ENCODE measurements around the gene ATAD3B.
"Not testable (repeated sequence)": the region's sequence is repeated elsewhere in the genome, so short reads cannot be mapped to it uniquely, and the experiment has no call there.

Gene ATAD3B

DNA sequence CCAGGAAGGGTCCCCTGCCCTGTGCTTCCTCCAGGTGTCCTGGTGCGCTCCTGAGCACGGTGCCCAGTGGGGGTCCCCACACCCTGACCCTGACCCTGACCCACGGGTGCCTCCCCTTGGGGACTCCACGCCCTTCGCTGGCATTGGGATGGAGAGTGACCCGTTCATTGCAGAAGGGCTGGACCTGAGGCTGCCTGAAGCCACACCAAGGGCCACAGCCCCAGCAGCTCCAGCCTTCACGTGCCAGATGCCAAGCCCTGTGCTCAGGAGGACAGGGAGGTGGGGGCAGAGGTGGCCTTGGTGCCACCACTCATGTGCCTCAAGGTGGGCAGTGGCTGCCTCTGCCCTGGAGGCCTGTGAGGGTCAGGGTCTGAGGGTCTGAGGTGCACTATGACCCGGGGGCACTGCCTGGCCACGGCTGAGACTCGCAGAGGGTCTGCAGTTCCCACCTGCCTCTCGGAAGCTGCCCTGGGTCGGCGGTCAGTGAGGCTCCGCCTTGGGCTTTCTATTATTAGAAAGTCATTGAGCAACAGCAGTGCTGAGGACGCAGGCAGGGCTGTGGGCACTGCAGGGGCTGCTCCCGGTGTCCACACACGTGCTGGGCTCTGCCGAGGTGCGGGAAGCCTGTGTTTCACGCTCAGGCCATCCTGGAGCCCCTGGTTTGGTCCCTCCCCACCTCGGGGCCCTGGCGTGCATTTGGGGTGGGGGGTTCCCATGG lies 61.8 kb downstream of the ATAD3B start:
- not testable (repeated sequence) for DNase-seq (ENCODE audit: low read depth, low spot score)

- not testable (repeated sequence) for DNase-seq (ENCODE audit: low read depth, low spot score)
Observed at GRCh38 chr1:1533894-1534291, 62.3 kb downstream of the ATAD3B start.

DNA sequence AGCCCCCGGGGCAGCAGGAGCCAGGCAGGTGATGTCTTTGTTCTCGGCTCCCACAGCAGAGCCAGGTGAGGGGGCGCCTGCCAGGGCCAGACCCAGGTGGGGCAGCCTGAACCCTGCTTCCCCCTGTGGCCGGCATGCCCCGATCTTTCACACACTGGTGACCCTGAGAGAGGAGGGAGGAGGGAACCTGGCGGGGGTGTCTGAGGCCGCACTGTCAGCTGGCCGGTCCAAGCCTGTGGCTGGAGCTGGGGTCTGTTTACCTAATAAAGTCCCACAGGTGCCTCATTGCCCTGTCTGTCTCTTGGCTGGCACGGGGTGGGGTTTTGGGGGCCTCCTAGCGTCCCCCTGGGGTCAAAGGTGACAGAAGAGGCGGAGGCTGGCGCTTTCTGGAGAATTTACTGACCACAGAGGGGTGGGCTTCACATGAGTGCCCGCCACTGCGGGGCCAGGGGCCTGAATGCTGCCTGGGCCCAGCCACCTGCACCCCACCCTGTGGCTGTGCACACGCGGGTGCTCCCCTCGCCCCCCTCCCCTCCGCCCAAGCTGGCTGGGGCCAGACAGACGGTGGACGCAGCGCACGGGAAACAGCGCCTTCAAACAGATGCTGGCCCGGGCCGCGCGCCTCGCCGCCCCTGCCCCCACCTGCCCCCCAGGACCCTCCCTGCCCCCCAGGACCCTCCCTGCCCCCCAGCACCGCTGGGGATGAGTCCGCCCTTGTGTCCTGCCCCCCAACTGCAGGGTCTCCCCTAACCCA lies 63.0 kb downstream of the ATAD3B start:
- no peak for DNase-seq (ENCODE audit: low read depth, low spot score)

DNA sequence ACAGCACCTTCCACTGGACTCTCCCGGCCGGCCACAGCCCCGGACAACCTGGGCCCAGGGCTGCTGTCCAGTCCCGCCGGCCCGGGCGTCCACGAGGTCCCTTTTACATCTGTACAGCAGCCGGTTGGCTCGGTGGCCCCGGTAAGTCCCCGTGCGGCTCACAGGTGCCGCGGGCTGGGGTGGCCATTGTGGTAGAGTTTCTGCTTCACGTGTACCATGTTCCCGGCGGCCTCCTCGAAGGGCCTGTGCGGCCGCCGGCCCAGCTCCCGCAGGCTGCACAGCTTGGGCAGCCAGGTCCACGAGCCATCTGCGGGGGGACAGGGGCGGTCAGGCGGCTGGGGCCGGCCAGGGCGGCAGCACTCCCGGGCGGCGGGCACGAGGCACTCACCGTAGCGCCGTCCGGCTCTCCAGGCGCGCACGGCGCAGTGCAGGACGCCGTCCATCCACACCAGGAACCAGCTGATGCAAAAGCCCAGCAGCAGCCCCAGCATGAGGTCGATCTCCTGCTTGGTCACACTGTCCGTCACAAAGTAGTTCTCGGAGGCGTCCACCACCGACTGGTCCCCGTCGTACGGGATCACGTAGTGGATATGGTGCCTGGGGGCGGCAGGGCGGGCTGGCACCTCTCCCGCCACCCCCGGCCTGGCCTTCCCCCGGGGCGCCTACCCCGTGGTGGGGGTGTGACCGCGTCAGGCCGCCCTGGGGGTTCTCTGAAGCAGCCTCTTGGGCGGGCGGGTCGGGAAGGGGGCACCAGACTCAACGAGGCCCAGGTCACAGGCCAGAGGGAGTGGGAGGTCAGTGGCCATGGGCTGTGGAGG lies 63.8 kb downstream of the ATAD3B start:
- DNase-seq (ENCODE audit: low read depth, low spot score), result no peak

DNA sequence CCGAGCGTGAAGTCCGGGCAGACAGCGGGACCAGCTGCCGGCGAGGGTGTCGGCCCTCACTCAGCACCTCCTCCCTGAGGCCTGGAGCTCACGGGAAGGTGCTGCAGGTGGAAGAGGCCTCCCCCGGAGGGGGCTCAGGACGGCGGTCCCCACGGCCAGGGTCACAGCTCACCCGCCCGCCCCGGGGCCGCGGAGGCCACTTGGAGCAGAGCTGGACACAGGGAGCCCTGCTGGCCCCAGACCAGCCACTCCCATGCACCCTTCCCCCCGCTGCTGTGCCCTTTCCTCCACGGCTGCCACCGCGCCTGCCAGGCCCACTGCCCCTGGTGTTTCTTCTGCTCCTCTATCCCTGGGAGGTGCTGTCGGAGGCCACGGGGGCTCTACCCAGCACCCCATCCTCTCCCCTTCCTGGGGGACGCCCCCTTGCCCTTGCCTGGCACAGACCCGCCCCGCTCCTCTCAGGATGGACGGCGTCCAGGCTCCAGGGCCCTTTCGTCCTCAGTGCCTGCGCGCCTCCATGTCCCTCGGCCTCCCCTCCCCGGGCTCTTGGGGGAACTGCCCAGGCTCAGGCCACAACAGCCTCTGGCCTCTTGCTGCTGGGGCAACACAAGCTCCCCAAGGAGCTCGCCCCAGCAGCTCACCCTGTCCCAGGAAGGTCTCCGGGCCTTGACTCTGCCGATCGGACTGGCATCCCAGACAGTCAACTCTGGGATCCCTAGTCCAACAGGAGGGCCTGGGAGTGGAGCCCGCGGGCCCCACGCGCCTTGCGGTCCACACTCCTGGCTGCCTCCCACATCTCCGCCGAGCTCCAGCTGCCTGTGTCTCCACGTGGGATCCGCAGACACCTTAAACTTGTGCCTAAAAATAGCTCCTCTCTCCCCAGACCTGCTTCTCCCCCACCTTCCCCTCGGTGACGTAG lies 64.7 kb downstream of the ATAD3B start:
- no peak for DNase-seq (ENCODE audit: low read depth, low spot score)

- DNase-seq (ENCODE audit: low read depth, low spot score), result no peak
Observed at GRCh38 chr1:1536938-1537546, 65.5 kb downstream of the ATAD3B start.

GRCh38 chr1:1537626-1538250 lies 66.2 kb downstream of the ATAD3B start:
- DNase-seq (ENCODE audit: low read depth, low spot score), result no peak

DNA sequence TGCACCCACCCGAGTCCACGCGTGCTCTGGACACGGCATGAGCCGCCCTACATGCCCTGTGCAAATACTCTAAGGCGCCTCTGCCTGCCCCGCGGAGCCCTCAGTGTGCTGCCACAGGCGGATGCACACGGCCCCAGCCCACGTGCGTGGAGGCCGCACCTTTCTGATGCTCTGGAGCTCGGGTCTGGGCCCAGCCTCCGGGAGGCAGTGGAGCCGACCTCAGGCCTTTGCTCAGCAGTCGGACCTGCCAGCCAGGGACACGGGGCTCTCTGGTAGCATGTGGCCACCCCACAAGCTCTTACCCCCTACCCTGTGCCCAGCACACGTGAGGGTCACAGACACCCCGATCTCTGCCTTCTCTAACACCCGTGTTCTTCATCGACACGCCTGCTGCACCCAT lies 66.8 kb downstream of the ATAD3B start:
- DNase-seq (ENCODE audit: low read depth, low spot score), result no peak

DNA sequence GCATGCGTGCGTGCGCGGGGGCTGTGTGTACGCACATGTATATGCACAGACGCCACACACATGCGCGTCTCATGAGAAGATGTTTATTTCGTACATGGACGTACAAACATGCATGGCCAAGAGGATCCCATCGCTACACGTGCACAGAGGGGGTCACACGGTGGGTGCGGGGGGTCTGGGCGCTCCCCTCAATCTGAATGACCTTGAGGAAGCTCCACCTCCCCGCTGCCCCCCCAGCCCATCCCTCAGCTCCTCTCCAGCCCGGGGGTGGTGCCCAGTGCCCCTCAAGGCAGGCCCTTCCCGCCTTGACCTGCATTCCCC lies 67.4 kb downstream of the ATAD3B start:
- DNase-seq (ENCODE audit: low read depth, low spot score), result no peak

GRCh38 chr1:1539310-1540089 lies 67.9 kb downstream of the ATAD3B start:
- DNase-seq (ENCODE audit: low read depth, low spot score), result no peak

DNA sequence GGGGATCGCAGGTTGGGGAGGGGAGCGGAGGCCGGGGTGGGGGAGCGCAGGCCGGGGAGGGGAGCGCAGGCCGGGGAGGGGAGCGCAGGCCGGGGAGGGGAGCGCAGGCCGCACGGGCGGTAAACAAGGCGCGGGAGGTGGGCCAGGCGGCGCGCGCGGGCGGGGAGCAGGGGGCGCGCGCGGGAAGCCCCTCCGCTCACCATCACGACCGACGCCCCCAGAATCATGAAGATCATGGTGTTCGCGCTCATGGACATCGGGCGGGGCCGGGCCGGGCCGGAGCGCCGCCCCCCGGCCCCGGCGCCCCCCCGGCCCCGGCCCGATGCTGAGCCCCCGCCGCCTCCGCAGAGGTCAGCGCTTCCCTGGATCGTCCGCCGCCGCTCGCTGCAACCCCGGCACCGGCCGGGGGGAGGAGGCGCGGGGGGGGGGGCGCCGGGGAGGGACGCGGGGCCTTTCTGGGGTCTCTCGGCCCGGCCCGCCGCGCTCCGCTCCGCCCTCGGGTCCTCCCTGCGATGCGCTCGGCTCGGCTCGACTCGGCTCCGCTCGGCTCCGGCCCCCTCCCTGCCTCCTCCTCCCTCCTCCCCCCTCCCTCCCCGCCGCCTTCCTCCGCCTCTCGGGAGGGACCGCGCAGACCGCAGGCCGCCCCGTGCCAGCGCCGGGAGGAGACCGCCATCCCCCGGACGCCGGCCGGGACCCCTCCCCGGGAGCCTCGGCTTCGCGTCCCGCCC lies 68.7 kb downstream of the ATAD3B start, which contains the start of gene TMEM240:
Gene TMEM240, minus strand, starts transcription at position 535 of the 728 bp plus-strand sequence. Its CDS starts 278 bp downstream, at position 257.
- no peak for DNase-seq (ENCODE audit: low read depth, low spot score)

DNA sequence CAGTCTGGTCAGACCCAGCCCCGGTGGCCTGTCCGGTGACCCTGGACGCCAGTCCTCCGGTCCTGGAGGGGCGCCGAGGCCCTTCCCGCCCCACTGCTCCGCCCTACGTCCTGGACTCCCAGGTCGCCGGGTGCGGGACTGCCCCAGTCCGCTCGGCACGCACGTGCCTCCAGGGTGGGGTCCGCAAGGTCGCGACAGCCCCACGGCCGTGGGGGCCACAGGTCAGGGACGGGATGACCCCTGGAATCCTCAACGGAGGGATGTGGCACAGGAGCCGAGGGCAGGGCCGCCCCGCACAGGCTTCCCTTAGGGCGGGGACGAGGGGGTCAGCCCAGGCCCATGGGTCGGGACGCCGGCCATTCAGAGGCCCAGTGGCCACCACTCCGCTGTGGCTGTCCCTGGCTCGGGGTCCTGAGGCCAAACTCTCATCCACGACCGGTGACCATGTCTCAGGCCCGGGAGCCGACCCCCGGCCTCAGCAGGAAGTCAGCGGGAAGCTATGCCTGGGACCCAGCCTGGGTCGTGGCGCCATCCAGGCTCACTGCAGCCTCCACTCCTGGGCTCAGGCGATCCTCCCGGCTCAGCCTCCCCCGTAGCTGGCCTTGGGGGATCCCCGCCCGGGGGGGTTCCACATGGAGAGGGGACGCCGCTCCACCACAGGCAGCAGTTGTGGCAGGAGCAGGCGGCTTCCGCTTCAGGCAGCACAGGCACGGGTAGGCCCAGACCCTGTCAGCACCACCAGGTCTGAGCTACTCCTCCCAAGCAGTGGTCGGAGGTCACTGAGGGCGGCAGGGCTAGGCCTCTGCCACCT lies 69.5 kb downstream of the ATAD3B start:
- DNase-seq (ENCODE audit: low read depth, low spot score), result no peak

GRCh38 chr1:1541956-1542765 lies 70.6 kb downstream of the ATAD3B start:
- DNase-seq (ENCODE audit: low read depth, low spot score), result no peak

DNA sequence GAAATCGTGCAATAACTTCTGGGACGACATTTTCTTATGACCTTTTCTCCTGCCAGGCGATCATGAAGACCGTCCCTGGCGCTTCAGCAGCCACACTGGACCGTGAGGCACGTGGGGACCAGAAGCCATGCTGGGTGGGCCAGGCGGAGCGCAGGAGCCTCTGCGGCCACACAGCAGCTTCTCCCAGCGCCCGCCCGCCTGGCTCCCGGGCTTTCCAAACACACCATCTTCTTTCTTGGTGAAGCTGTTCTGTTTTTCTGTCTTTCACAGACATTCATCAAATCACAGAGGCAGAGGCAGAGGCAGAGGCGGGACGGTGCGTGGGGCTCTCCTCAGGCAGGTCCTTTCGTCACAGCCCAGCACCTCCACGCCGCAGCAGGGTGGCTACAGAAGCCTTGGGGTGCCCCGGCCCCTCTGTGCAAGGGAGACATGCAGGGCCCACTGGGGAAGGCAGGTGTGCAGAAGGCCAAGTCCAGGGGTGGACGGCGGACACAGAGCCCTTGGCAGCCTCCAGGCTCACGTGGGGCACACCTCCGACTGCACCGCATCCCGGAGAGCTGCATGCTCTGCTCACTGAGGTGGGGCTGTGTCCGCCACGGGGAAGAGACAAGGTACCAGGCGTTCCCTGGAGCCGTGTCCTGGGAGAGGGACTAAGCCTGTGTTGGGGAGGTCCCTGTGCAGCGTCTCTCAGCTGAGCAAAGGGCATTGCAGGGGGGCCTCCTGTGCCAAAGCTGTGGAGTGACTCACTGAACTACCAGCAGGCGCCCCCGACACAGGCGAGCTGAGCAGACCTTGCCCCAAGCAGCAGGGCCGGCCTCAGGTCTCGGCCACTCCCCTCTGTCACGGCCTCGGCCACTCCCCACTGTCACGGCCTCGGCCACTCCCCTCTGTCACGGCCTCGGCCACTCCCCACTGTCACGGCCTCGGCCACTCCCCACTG lies 71.5 kb downstream of the ATAD3B start:
- DNase-seq (ENCODE audit: low read depth, low spot score), result no peak

GRCh38 chr1:1543706-1544099 lies 72.1 kb downstream of the ATAD3B start:
- DNase-seq (ENCODE audit: low read depth, low spot score), result no peak

- no peak for DNase-seq (ENCODE audit: low read depth, low spot score)
Observed at GRCh38 chr1:1544544-1544943, 73.0 kb downstream of the ATAD3B start.

Data from brain pericyte (primary cell).